Progenitor cell of endocrine pancreas (in vitro differentiated cells): ENCODE results near the gene ATOSA. TPM values are rescaled to one million over a fixed set of nuclear protein-coding genes. Genes with fewer than 3 reads are reported as not detected.

Source experiments
- DNase-seq: peaks from one replicate; pipeline ENCODE4 v3.0.0; 2021; ENCODE audit warnings: low spot score; ENCODE audit not compliant: unreplicated experiment
- H3K27ac Mint-ChIP-seq: 2 replicates; pipeline ENCODE4 v1.8.0; 2021; ENCODE audit warnings: mild to moderate bottlenecking, moderate library complexity, mixed read lengths
- H3K27me3 Mint-ChIP-seq: 2 replicates; pipeline ENCODE4 v1.8.0; 2021; ENCODE audit warnings: mixed read lengths
- H3K36me3 Mint-ChIP-seq: 2 replicates; pipeline ENCODE4 v1.8.0; 2022; ENCODE audit warnings: mixed read lengths; ENCODE audit not compliant: insufficient read depth
- H3K4me1 Mint-ChIP-seq: 2 replicates; pipeline ENCODE4 v1.8.0; 2021; ENCODE audit warnings: low read depth, mixed read lengths
- H3K4me3 Mint-ChIP-seq: 2 replicates; pipeline ENCODE4 v1.8.0; 2021; ENCODE audit warnings: low read depth, mild to moderate bottlenecking, moderate library complexity, mixed read lengths
- H3K9me3 Mint-ChIP-seq: 2 replicates; pipeline ENCODE4 v1.8.0; 2021; ENCODE audit warnings: low read depth, mixed read lengths
- CTCF ChIP-seq: fragments of 200-600 bp; sonication (generic); IDR thresholded peaks from one replicate; pipeline ENCODE4 v1.5.0; 2021; ENCODE audit warnings: antibody characterized with exemption, mild to moderate bottlenecking; ENCODE audit not compliant: unreplicated experiment
- total RNA-seq: library from RNA; stranded (reverse); gene quantifications from 2 replicates; pipeline ENCODE4 v1.2.1, GENCODE V29; 2021

Gene ATOSA
- total RNA-seq, 1 donor from 2014 or later, result 56.9 TPM

DNA sequence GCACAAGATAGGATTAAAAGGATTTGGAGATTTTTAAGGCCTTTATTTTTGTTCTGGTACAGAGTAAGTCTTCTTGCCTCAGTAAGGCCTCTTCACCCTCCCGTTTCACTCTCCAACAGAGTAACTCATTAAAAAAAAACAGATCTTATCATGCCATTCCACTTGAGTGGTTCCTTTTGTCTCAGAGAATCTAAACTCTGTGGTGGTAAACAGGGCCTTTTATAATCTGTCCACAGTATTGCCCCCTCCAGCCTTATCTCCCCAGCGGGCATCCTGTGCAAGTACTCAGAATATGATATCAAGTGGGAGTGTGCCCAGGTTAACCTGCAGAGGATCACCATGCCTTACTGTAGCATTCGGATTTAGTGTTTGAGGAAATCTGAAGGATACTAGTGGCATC is 20.3 kb upstream of the ATOSA start:
- Mint-ChIP-seq H3K27me3 (peaks cover 4% of the 10 kb centered on the region), H3K36me3 (no peaks in the 10 kb centered on the region), H3K27ac (no peak overlapping the region), H3K4me1 (peaks cover 3% of the 10 kb centered on the region), H3K9me3 (no peaks in the 10 kb centered on the region), H3K4me3 (no peak overlapping the region)
- DNase-seq, result no peak
- TF ChIP-seq CTCF, result no peak

- Mint-ChIP-seq H3K9me3 (no peaks in the 10 kb centered on the region), H3K4me1 (peaks cover 3% of the 10 kb centered on the region), H3K27ac (no peak overlapping the region), H3K27me3 (peaks cover 4% of the 10 kb centered on the region), H3K4me3 (no peak overlapping the region), H3K36me3 (no peaks in the 10 kb centered on the region)
- TF ChIP-seq CTCF, result no peak
- no peak for DNase-seq
Measured at GRCh38 chr15:52698514-52698913, 19.3 kb upstream of the ATOSA start.

DNA sequence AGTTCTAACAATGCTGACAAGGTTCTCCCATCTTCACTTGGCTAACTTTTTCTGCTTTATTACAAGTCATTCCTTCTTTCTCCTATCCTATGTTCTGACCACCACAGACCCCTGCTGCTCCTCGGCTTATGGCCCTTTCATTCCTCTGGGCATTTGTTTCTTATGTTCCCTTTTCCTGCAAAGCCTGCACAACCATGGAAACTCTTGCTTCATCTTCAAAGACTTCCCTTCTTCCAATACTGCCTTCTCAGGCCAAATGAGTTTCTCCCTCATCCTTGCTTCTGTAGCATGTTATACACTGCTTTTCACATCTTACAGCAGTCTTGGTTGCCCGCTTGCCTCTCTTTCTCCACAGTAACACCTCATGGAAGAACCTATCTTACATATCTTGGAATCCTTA is 17.9 kb upstream of the ATOSA start:
- no peaks in the 10 kb centered on the region for H3K36me3 Mint-ChIP-seq
- H3K27ac Mint-ChIP-seq, result no peak overlapping the region
- DNase-seq, result no peak
- TF ChIP-seq CTCF, result no peak
- H3K9me3 Mint-ChIP-seq, result no peaks in the 10 kb centered on the region
- H3K4me3 Mint-ChIP-seq, result no peak overlapping the region
- peaks cover 3% of the 10 kb centered on the region for H3K4me1 Mint-ChIP-seq
- H3K27me3 Mint-ChIP-seq, result peaks cover 4% of the 10 kb centered on the region

DNA sequence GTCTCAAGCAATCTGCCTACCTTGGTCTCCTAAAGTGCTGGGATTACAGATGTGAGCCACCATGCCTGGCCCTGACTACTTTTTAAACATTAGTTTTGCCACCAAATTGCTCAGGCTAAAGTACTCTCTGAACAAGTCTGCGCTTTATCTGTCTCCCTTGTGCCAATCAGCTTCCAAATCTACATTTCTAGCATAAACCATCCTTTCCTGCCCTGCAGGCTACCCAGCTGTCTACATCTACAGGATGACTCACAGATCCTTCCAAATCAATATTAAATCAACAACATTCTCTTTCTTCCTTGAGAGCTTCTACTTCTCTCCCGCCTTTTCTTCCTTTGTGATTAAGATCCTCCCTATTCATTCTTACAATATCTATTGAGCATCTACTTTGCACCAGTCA is 16.0 kb upstream of the ATOSA start:
- Mint-ChIP-seq H3K36me3 (no peaks in the 10 kb centered on the region), H3K4me1 (peaks cover 3% of the 10 kb centered on the region), H3K27ac (no peak overlapping the region)

GRCh38 chr15:52689562-52689961 is 10.4 kb upstream of the ATOSA start:
- Mint-ChIP-seq H3K36me3 (no peaks in the 10 kb centered on the region), H3K4me1 (no peaks in the 10 kb centered on the region), H3K27me3 (no peaks in the 10 kb centered on the region), H3K27ac (no peak overlapping the region), H3K9me3 (no peaks in the 10 kb centered on the region), H3K4me3 (no peak overlapping the region)
- no peak for DNase-seq
- no peak for TF ChIP-seq CTCF

More for the DNA sequence above, 16.0 kb upstream of the ATOSA start:
- H3K4me3 Mint-ChIP-seq, result no peak overlapping the region
- TF ChIP-seq CTCF, result no peak
- H3K27me3 Mint-ChIP-seq, result peaks cover 4% of the 10 kb centered on the region
- DNase-seq, result no peak
- H3K9me3 Mint-ChIP-seq, result no peaks in the 10 kb centered on the region
